Mucosa of gallbladder (tissue), 1 donor: ENCODE data around the gene TNS1. TPM values are rescaled to one million over a fixed set of nuclear protein-coding genes. Genes with fewer than 3 reads are reported as not detected.
A peak's percentile ranks its signal among the peaks of the same experiment; 100 is the strongest.

Source experiments
- DNase-seq: peaks from one replicate; pipeline ENCODE4 v3.0.0-alpha.2; 2020; ENCODE audit warnings: low spot score
- total RNA-seq: library from RNA; stranded (reverse); gene quantifications from one replicate; pipeline ENCODE4 v1.2.1, GENCODE V29; 2021
- donor health status: DM: no; HTN: no; CAD: no.

The TNS1 gene
- total RNA-seq, 1 donor from 2014 or later, result 469 TPM

- no peak for DNase-seq
These were observed 129.4 kb downstream of the TNS1 start for GRCh38 chr2:217873371-217873770.

DNA sequence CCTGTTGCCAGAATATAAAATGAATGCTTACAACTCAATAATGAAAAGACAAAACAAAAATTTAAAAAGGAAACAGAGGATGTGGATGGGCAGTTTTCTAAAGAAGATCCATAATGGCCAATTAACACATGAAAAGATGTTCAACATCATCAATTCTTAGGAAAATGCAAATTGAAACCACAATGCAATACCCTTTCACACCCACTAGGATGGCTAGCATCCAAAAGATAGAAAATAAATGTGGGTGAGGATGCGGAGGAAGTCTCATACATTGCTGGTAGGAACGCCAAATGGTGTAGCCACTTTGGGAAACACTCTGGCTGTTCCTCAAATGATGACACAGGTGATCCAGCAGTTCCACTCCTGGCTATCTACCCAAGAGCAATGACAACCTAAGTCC is 130.5 kb downstream of the TNS1 start:
- DNase-seq, result no peak

GRCh38 chr2:217870528-217871011 is 132.2 kb downstream of the TNS1 start:
- DNase-seq, result no peak

DNA sequence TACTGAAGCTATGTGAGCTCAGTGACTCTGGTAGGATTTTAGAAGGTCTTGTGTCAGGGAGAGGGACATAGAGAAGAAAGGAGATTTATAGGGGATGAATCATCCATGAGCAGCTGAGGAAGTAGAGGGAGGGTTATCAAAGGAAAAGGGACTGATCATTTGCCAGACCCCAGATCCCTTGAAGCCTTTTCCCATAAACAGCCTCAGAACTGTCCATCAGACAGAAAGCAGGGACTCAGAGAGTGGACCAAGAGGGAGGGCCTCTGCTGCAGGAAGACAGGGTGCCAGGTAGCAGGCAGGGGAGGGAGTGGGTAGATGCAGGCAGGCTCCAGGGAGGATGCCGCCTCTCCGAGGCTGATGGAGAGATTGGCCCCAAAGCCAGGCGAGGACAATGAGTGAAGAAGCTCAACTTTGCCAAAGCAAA is 133.9 kb downstream of the TNS1 start:
- DNase-seq, result no peak

- no peak for DNase-seq
These were observed 134.4 kb downstream of the TNS1 start for GRCh38 chr2:217868265-217868892.

- no peak for DNase-seq
These were observed 136.3 kb downstream of the TNS1 start for GRCh38 chr2:217866457-217866856.

DNA sequence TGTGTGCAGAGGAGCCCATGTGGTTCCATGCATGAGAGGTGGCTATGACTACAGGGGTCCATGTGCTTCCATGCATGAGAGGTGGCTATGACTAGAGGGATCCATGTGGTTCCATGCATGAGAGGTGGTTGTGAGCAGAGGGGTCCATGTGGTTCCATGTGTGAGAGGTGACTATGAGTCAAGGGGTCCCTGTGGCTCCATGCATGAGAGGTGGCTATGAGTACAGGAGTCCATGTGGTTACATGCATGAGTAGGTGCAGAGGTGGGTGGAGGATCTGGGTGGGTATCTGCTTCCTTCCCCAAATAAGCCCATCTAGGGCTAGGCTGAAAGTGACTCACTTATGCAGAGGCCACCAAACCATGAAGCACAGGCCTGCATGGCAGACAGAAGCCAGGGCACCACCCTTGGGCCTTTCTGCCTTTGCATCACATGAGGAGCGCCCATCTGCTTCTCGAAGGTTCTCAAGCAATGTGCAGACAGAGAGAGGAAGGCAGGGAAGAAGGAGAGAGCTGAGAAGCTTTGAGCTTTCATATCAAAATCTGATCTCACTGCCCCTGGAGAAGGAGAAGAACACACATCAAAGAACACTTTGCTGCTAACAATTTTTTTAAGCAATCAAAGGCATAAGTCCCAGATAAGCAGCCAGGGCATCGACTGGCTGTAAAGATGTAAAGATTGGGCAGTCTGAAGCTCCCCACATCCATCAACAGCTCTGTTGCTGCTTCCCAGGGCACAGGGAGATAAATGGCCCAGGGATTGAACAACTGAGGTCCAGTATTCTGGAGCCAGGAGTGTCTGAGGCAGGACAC is 137.6 kb downstream of the TNS1 start:
- no peak for DNase-seq

- DNase-seq, result no peak
These were observed 138.9 kb downstream of the TNS1 start for GRCh38 chr2:217863883-217864282.

DNA sequence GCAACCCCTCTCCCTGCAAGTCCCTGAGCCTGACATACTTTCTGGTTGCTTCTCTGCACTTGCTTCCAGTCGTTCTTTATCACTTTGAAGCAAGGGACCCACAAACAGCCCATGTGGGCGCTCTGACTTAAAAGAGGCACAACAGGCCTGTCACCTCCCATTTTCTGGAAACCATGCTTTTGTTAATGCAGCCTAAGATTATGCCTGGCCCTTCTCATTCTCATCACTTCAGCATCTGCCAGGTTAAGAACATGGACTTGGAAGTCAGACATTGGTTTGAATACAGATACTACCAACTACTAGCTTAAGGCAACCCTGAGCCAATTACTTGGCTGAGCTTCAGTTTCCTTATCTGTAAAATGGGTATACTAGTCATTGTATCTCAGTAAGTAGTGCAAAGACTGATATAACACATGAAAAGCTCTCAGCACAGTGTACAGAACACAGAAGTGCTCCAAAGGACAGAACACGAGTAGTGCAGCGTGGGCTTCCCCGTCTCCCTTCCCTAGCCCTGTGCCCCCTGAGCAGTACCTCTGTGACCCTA is 141.4 kb downstream of the TNS1 start:
- no peak for DNase-seq

- no peak for DNase-seq
These were observed 142.9 kb downstream of the TNS1 start for GRCh38 chr2:217859926-217860325.

GRCh38 chr2:217858519-217859491 is 144.0 kb downstream of the TNS1 start:
- DNase-seq, result peak; percentile 82

DNA sequence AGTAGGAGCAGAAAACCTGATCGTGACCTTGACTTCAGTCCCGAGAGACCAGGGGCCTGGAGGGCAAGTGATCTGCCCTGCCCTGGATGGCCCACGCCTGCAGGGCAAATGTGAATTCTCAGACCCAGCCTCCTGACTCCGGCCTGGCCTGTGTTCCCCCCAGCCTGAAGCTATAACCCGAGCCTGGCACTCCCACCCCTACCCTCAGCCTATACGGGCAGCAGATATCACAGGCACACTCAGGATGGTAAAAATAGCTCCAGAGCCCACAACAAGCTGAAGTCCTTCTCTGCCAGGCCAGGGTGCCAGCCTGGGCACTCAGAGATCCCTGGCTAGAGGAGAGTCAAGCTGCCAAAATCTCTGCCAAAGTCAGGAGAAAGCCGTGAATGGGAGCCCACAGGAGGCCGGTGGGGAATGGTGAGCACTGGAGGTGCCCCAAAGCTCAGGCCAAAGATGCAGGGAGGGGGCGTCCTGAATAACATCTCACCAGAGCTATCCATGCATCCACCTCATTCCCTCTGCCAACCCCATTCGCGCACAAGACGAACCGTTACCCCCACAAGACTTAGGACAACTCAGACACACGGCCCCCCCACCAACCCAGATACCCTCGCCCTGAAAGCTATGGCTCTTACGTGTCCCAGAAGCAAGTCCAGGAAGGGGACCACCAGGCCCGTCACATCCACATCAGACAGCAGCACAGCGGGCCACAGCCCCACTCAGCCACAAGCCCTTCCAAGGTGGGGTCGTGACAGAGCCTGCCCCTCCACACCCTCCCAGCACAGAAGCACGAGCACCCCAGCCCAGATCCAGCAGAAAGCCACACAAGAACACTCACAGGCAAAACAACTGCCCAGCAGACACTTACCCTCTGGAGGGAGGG is 144.9 kb downstream of the TNS1 start:
- no peak for DNase-seq

DNA sequence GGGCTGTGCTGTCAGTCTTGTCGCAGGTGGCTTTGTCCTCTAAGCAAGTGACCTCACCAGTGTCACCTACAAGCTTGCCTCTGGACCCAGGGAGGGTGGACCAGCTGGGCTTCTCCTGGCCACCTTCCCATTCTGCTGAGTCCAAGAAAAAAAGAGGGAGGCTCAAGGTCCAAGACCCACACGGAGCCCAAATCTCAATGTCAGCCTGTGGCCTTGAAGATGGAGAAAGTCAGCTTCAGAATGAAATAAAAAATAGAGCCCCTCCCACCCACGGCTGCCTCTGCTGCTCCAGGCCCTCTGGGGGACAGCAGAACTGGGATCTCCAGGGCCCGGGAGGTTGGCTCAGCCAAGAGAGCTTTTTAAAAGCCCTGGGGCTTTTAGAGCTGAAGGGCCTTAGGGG is 145.9 kb downstream of the TNS1 start:
- no peak for DNase-seq

- no peak for DNase-seq
These were observed 146.6 kb downstream of the TNS1 start for GRCh38 chr2:217856159-217856558.

DNA sequence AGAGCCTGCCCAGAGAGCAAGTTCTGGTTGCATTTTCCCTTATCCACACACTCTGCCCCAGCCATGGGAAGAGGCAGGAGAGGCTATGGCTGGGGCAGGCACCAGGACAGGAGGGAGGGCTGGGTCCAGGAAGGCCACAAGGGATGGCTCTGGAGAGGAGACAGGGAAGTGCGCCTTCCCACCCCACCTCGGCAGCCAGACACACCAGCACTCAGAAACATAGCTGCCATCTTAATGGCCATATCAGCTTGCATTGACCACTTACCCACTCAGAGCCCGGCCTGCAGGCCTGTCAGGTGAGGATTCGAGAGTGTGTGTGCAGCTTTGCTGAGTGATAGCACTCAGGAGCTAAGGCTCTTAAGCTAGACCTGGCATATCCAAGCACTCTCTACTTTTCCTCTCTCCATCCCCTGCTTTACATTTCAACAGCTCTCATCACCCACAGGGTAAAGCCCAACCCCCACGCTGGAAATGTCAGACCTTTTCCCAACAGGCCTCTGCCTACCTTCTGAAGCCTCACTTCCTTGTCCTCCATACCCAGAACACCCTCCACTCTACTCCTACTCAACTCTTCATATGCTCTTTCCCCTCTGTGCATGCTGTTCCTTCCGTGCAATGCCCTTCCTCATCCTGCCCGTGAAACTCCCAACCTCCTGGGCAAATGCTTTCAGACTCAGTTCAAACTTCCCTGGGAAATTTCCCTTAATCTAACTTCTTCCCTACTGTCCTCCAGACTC is 147.9 kb downstream of the TNS1 start:
- no peak for DNase-seq

- no peak for DNase-seq
These were observed 148.8 kb downstream of the TNS1 start for GRCh38 chr2:217853961-217854360.

- no peak for DNase-seq
These were observed 149.4 kb downstream of the TNS1 start for GRCh38 chr2:217853301-217853881.

GRCh38 chr2:217852555-217853211 is 150.1 kb downstream of the TNS1 start:
- DNase-seq, result no peak
